OCI-LY7 (cell line): ENCODE measurements around the gene NUFIP2. TPM values are rescaled to one million over a fixed set of nuclear protein-coding genes. Genes with fewer than 3 reads are reported as not detected.
"Not testable (repeated sequence)": the region's sequence is repeated elsewhere in the genome, so short reads cannot be mapped to it uniquely, and the experiment has no call there.

Experiments
- BruUV-seq: library from RNA; stranded (reverse); fragments of 400-500 nt; replicated peaks from 2 replicates; lab custom pipeline; 2021; lab: Mats Ljungman, UMichigan
- CTCF ChIA-PET: fragments of 300-600 bp; sonication (Branson Sonifier 250); formaldehyde crosslinking; loops from one replicate; lab custom pipeline; 2022; ENCODE audit warnings: antibody characterized with exemption; ENCODE audit not compliant: unreplicated experiment; lab: Charles Lee
- POLR2A ChIA-PET: fragments of 300-600 bp; sonication (Branson Sonifier 250); formaldehyde crosslinking; loops from one replicate; lab custom pipeline; 2022; ENCODE audit warnings: antibody characterized with exemption; lab: Charles Lee
- DNase-seq: peaks from one replicate; pipeline ENCODE4 v3.0.0-alpha.2; 2015; ENCODE audit warnings: low spot score
- H2AFZ ChIP-seq: fragments of 200-600 bp; sonication (generic), shearing (Covaris generic); 2 replicates; pipeline ENCODE4 v1.6.1; 2014; ENCODE audit warnings: mild to moderate bottlenecking, antibody characterized with exemption, low read length, moderate library complexity
- H3K27ac ChIP-seq: fragments of 200-600 bp; sonication (generic); 2 replicates; pipeline ENCODE4 v1.5.1; 2014; ENCODE audit warnings: mixed run types, low read depth, mild to moderate bottlenecking, moderate library complexity, low read length, inconsistent platforms; ENCODE audit not compliant: poor library complexity, severe bottlenecking
- H3K36me3 ChIP-seq: fragments of 200-600 bp; sonication (generic); 2 replicates; pipeline ENCODE4 v1.6.1; 2014; ENCODE audit warnings: mild to moderate bottlenecking, antibody characterized with exemption, low read length, moderate library complexity, mixed read lengths; ENCODE audit not compliant: insufficient read depth
- H3K4me1 ChIP-seq: fragments of 200-600 bp; sonication (generic); 2 replicates; pipeline ENCODE4 v1.5.1; 2014; ENCODE audit warnings: mild to moderate bottlenecking, low read length; ENCODE audit not compliant: insufficient read depth, poor library complexity, severe bottlenecking
- H3K4me2 ChIP-seq: fragments of 200-600 bp; sonication (generic); 2 replicates; pipeline ENCODE4 v1.6.1; 2014; ENCODE audit warnings: mild to moderate bottlenecking, low read length
- H3K4me3 ChIP-seq: fragments of 200-600 bp; sonication (generic); 2 replicates; pipeline ENCODE4 v1.5.1; 2014; ENCODE audit warnings: mild to moderate bottlenecking, low read depth, low read length; ENCODE audit not compliant: poor library complexity, severe bottlenecking
- H3K79me2 ChIP-seq: fragments of 200-600 bp; sonication (generic); 2 replicates; pipeline ENCODE4 v1.6.1; 2016; ENCODE audit warnings: low read depth, mild to moderate bottlenecking, low read length, moderate library complexity, mixed read lengths; ENCODE audit not compliant: insufficient read depth
- H3K9me2 ChIP-seq: fragments of 200-600 bp; sonication (generic); 2 replicates; pipeline ENCODE4 v1.6.1; 2016; ENCODE audit warnings: mild to moderate bottlenecking, low read length, mixed read lengths; ENCODE audit not compliant: insufficient read depth
- H3K9me3 ChIP-seq: fragments of 200-600 bp; sonication (generic); 2 replicates; pipeline ENCODE4 v1.6.1; 2014; ENCODE audit warnings: mild to moderate bottlenecking, mixed run types, low read length, mixed read lengths
- H4K20me1 ChIP-seq: fragments of 200-600 bp; sonication (generic); 2 replicates; pipeline ENCODE4 v1.6.1; 2014; ENCODE audit warnings: mild to moderate bottlenecking, antibody characterized with exemption, low read length, moderate library complexity, mixed read lengths; ENCODE audit not compliant: insufficient read depth
- EZH2phosphoT487 ChIP-seq: fragments of 200-600 bp; sonication (generic); IDR thresholded peaks from 2 replicates; pipeline ENCODE4 v1.6.1; 2018; ENCODE audit warnings: low read depth, borderline replicate concordance, mild to moderate bottlenecking, mixed run types, antibody characterized with exemption, low read length, moderate library complexity, mixed read lengths
- intact Hi-C: fragments of 100-400 bp; cut with micrococcal nuclease; formaldehyde crosslinking; loops from one replicate; pipeline ENCODE4 v1.10.0; 2022; ENCODE audit not compliant: unreplicated experiment
- total RNA-seq, 2 experiments: library from RNA; depleted of rRNA in 1 of 2; stranded (reverse); fragments of >200 nt in 1 of 2; shearing (Covaris generic) in 1 of 2; gene quantifications; 2 replicates each; pipeline ENCODE4 v1.2.3, GENCODE V29; 2014 to 2022
- TF ChIP-seq, protein P1 (sequence below): fragments of 200-600 bp; sonication (generic); conservative IDR thresholded peaks from 2 replicates; pipeline ENCODE4 v1.5.1; 2014; ENCODE audit warnings: mild to moderate bottlenecking, antibody characterized with exemption, low read length, moderate library complexity, mixed read lengths

NUFIP2 gene
- total RNA-seq, 2 experiments from 2014 or later: 37.1 to 71.4 TPM

DNA sequence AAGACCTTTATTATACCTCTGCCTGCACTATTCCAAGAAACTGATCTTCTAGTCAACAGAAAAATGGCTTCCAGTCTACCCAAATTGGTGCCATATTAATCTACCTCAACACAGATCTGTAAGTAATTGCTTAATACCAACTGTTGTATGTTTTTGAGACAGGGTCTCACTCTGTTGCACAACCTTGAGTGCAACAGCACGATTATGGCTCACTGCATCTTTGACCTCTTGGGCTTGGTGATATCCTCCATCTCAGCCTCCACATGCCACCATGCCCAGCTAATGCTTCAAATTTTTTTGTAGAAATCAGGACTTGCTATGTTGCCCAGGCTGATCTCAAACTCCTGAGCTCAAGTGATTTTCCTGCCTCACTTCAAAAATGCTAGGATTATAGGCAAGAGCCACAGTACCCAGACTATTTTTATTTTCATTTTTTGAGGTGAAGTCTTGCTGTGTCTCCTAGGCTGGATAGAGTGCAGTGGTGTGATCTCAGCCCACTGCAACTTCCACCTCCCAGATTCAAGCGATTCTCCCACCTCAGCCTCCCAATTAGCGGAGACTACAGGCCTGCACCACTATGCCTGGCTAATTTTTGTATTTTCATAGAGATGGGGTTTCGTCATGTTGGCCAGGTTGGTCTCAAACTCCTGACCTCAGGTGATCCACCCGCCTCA lies 14.4 kb downstream of the NUFIP2 start:
- intact Hi-C loops: no loop called here
- Histone ChIP-seq H3K4me3 (no peak overlapping the region), H3K9me2 (no peaks in the 10 kb centered on the region), H3K4me1 (peaks cover 3% of the 10 kb centered on the region), H2AFZ (no peak overlapping the region), H3K9me3 (peaks cover 35% of the 10 kb centered on the region; the same call in 1 of the 2 replicates), H3K79me2 (peaks cover 100% of the 10 kb centered on the region), H4K20me1 (peaks cover 38% of the 10 kb centered on the region), H3K4me2 (no peak overlapping the region), H3K36me3 (peaks cover 99% of the 10 kb centered on the region), H3K27ac (no peak overlapping the region)
- BruUV-seq: no TSS peak
- DNase-seq: no peak
- CTCF ChIA-PET: no interaction called here
- POLR2A ChIA-PET: interaction anchor here (0.6 to 0.7 kb wide), 2 partner anchors 132 to 363 kb away, joined by 3 read pairs; no protein-coding TSS in a partner anchor
- TF ChIP-seq, protein P1, sequence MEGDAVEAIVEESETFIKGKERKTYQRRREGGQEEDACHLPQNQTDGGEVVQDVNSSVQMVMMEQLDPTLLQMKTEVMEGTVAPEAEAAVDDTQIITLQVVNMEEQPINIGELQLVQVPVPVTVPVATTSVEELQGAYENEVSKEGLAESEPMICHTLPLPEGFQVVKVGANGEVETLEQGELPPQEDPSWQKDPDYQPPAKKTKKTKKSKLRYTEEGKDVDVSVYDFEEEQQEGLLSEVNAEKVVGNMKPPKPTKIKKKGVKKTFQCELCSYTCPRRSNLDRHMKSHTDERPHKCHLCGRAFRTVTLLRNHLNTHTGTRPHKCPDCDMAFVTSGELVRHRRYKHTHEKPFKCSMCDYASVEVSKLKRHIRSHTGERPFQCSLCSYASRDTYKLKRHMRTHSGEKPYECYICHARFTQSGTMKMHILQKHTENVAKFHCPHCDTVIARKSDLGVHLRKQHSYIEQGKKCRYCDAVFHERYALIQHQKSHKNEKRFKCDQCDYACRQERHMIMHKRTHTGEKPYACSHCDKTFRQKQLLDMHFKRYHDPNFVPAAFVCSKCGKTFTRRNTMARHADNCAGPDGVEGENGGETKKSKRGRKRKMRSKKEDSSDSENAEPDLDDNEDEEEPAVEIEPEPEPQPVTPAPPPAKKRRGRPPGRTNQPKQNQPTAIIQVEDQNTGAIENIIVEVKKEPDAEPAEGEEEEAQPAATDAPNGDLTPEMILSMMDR: no peak

DNA sequence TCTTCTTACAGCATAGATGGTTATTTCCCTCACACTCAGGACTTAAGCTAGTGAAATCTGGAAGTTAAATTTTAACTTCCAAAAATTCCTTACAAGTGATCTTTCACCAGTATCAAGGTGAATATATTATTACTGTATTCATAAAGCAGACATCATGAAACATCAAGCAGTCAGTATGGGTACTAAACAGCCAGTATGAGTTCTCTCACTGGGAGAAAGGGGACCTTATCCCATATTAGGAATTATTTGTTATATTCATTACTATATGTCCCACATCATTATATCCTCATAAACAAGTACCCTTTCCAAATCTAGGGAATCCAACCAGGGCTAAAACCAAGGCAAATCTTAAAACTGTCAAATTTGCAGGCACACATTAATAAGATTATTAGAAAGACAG lies 15.3 kb downstream of the NUFIP2 start:
- no peak for DNase-seq
- no peak overlapping the region for H2AFZ ChIP-seq
- TF ChIP-seq, protein P1: no peak
- TF ChIP-seq EZH2phosphoT487: no peak
- TSS peak; percentile 12 for BruUV-seq
- H3K4me3 ChIP-seq: no peak overlapping the region
- H3K79me2 ChIP-seq: peaks cover 100% of the 10 kb centered on the region
- H3K27ac ChIP-seq: no peak overlapping the region
- peaks cover 30% of the 10 kb centered on the region; the same call in 1 of the 2 replicates for H3K9me3 ChIP-seq
- no peaks in the 10 kb centered on the region for H3K4me1 ChIP-seq
- ChIA-PET CTCF (no interaction called here), POLR2A (interaction anchor here (0.6 kb wide), 1 partner anchor 364 kb away, joined by 3 read pairs; no protein-coding TSS in a partner anchor)
- H4K20me1 ChIP-seq: peaks cover 38% of the 10 kb centered on the region
- H3K4me2 ChIP-seq: no peak overlapping the region
- H3K9me2 ChIP-seq: no peaks in the 10 kb centered on the region
- intact Hi-C loops: no loop called here
- peaks cover 100% of the 10 kb centered on the region for H3K36me3 ChIP-seq

DNA sequence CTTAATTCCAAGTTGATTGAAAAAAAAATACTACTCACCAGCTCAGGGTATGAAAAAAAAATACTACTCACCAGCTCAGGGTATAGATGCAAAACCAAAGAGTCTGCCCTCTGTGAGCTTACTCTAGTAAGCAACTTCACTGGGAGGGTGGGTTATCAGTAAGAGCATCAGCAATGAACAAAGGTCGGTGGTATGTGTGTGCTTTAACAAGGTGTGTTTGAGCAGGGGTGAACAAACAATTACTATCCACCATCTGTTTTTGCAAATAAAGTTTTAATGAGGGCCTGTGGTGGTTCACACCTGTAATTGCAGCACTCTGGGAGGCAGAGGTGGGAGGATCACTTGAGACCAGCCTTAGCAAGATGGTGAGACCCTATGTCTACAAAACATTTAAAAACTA lies 20.0 kb downstream of the NUFIP2 start:
- POLR2A ChIA-PET: interaction anchor here (0.7 to 1.0 kb wide), 2 partner anchors 14 to 29 kb away, joined by 3 to 6 read pairs; no protein-coding TSS in a partner anchor
- H3K9me2 ChIP-seq: no peaks in the 10 kb centered on the region
- CTCF ChIA-PET: interaction anchor here (0.9 kb wide), 1 partner anchor 78 kb away, joined by 3 read pairs; no protein-coding TSS in a partner anchor
- no peak for DNase-seq
- H3K9me3 ChIP-seq: peaks cover 5% of the 10 kb centered on the region; the same call in 1 of the 2 replicates
- no peak for TF ChIP-seq EZH2phosphoT487
- TF ChIP-seq, protein P1: no peak
- peaks cover 97% of the 10 kb centered on the region for H3K36me3 ChIP-seq
- H3K4me3 ChIP-seq: no peak overlapping the region
- no peak overlapping the region for H2AFZ ChIP-seq
- no peaks in the 10 kb centered on the region for H3K4me1 ChIP-seq
- peaks cover 44% of the 10 kb centered on the region for H4K20me1 ChIP-seq
- peaks cover 97% of the 10 kb centered on the region for H3K79me2 ChIP-seq
- no TSS peak for BruUV-seq
- H3K27ac ChIP-seq: no peak overlapping the region
- no peak overlapping the region for H3K4me2 ChIP-seq
- intact Hi-C loops: no loop called here

DNA sequence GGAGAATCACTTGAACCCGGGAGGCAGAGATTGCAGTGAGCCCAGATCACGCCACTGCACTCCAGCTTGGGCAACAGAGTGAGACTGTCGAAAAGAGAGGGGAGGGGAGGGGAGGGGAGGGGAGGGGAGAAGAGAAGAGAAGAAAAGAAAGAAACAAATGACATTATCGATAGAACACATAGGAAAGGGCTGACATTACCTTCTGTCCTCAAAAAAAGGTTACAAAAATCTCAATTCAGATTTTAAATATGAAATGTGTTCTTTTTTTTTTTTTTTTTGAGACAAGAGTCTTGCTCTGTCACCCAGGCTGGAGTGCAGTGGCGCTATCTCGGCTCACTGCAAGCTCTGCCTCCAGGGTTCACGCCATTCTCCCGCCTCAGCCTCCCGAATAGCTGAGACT lies 22.0 kb downstream of the NUFIP2 start:
- DNase-seq, BruUV-seq, H3K9me3 ChIP-seq, intact Hi-C loops, H3K4me1 ChIP-seq, H3K9me2 ChIP-seq, H3K4me2 ChIP-seq, H3K4me3 ChIP-seq, H3K27ac ChIP-seq, CTCF ChIA-PET, H2AFZ ChIP-seq: not testable (repeated sequence)
- POLR2A ChIA-PET: interaction anchor here (0.6 to 0.7 kb wide), 2 partner anchors 18 to 205 kb away, joined by 4 to 5 read pairs; no protein-coding TSS in a partner anchor
- Histone ChIP-seq H4K20me1 (peaks cover 39% of the 10 kb centered on the region), H3K36me3 (peaks cover 97% of the 10 kb centered on the region), H3K79me2 (peaks cover 97% of the 10 kb centered on the region)
